Dedifferentiated amniotic fluid mesenchymal stem cell (primary cell): ENCODE results near the gene NOL11.
"Not testable (repeated sequence)": the region's sequence is repeated elsewhere in the genome, so short reads cannot be mapped to it uniquely, and the experiment has no call there.

Experiments used
- DNase-seq: peaks from one replicate; pipeline ENCODE4 v3.0.0-alpha.2; 2016; ENCODE audit errors: extremely low spot score

The NOL11 gene

DNA sequence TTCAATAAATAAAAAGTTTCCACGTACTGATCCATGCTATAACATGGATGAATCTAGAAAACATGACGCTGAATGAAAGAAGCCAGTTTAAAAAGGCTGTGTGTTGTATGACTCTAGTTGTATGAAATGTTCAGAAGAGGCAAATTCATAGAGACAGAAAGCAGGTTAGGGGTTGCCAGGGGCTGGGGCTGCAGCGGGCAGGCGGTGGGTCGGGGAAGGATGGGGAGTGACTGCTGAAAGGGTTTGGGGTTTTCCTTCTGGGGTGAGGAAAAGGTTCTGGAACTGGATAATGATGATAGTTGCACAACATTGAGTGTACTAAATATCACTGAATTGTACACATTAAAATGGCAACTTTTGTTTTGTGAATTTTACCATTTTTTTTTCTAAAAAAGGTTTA, 36.3 kb downstream of the NOL11 start:
- no peak for DNase-seq

DNA sequence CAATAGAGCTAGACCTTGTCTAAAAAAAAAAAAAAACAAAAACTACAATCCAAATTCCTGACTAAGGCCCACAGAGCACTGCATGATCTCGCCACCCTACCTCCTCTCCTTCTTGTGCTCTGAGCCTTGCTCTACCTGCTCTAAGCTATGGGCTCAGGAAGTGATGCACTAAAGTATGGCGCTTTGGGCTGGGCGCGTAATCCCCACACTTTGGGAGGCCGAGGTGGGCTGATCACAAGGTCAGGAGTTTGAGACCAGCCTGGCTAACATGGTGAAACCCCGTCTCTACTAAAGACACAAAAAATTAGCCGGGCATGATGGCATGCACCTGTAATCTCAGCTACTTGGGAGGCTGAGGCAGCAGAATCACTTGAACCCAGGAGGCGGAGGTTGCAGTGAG, 37.0 kb downstream of the NOL11 start:
- not testable (repeated sequence) for DNase-seq

DNA sequence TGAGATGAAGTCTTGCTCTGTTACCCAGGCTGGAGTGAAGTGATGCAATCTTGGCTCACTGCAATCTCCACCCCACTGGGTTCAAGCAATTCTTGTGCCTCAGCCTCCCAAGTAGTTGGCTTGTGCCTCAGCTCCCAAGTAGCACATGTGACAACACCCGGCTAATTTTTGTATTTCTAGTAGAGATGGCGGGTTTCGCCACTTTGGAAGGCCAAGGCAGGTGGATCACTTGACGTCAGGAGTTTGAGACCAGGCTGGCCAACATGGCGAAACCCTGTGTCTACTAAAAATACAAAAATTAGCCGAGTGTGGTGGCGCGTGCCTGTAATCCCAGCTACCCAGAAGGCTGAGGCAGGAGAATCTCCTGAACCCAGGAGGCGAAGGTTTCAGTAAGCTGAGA, 39.0 kb downstream of the NOL11 start:
- not testable (repeated sequence) for DNase-seq

DNA sequence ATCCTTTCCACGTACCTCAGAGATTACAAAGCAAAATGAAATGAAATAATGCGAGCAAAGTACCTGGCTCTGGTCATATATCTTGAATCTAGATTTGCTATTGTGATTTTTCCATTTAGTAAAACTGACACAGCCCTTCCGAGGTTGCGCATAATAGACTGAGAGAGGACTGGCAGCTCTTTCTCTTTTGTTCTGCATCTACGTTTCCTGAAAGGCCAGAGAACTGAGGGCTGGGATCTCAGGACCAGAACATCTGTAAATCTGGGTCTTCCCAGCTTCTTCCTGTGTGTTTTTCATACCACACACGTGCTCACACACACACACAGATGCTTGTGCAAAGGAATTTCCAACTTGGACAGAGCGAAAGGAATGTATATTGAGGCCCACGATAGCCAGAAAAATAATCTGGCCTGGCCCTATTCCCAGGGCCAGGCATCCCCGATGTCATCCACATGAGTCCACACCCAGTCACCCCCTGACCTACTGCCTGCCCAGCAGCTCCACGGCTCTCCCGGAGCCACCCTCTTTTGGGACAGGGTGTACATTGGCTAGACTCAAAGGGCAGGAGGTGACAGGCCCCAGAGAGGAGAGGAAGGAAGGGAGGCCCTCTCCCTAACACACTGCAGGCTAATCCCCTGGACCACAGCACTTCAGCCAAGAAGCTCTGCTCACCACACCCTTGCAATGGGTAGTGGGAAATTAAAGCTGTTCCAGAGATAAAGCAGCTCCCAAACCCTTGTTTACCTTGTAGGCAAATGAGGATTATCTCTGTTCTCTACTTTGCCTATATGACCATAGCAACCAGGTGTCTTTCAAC, 41.8 kb downstream of the NOL11 start:
- peak; percentile 36 for DNase-seq

DNA sequence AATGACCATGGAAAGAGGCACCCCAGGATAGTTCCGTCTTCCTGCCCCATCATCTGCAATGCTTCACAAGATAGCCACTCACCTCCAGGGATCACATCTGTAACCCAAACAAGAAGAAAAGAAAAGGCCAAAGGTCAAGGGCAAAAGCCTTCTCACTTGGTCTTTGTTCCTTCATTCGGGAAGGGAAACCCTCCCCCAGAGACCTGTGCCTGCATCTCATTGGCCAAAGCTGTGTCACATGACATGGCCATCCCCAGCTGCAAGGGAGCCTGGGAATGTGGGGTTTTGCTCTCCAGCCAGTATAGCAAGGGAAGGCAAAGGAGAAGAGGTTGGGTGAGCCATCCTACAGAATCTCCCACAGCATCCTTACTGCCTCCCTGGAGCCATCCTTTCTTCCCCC, 47.9 kb downstream of the NOL11 start:
- DNase-seq: no peak

DNA sequence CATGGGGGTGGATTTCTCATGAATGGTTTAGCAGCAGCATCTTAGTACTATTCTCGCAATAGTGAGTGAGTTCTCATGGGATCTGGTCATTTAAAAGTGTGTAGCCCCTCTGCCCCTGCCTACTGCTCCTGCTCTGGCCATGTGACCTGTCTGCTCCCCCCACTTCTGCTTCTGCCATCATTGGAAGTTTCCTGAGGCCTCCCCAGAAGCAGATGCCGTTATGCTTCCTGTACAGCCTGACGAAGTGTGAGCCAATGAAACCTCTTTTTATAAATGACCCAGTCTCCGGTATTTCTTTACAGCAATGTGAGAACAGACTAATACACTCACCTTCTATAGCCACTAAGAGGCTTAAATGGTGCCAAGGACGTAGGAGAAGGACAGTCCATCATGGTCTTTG, 51.5 kb downstream of the NOL11 start:
- no peak for DNase-seq

DNA sequence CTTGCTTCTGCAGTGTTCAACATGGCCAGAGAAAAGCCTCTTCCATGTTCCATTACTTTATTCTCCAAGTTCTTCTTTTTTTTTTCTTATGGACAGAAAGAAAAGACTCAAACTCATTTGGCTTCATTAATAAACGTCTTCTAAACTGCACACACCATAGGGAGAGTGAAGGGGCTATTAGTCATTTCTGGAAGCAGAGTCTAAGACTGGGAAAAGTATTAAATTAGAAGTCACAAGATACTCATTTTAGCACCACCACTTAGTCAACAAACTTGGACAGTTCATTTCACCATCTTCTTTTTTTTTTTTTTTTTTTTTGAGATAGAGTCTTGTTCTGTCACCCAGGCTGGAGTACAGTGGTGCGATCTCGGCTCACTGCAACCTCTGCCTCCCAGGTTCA, 52.8 kb downstream of the NOL11 start:
- no peak for DNase-seq

DNA sequence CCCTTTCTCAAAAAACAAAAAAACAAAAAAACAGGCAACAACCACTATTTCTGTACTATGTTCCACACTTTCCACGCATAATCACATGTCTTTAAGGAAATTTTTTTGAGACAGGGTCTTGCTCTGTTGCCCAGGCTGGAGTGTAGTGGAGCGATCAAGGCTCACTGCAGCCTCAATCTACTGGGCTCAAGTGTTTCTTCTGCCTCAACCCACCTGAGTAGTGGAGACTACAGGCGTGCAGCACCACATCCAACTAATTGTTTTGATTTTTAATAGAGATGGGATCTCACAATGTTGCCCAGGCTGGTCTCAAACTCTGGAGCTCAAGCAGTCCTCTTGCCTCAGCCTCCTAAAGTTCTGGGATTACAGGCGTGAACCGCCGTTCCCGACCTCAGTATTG, 54.9 kb downstream of the NOL11 start:
- no peak for DNase-seq

DNA sequence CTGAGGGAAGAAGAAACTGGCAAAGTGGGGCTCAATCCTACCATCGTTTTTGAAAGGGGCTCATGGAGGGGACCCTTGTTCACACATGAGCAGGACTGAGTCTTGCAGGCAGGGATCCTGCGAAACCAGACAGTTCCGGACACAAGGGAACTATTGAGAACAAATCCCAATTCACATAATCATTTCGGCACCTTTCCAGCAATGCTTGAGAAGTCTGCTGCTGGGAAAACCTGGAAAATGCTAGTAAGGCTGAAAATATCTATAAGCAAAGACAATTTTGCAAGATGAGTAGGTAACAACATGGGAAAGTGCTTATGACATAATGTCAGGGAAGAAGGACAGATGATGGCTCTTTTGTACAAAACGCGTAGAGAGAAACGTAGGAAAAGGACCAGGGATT, 55.5 kb downstream of the NOL11 start:
- DNase-seq: no peak

DNA sequence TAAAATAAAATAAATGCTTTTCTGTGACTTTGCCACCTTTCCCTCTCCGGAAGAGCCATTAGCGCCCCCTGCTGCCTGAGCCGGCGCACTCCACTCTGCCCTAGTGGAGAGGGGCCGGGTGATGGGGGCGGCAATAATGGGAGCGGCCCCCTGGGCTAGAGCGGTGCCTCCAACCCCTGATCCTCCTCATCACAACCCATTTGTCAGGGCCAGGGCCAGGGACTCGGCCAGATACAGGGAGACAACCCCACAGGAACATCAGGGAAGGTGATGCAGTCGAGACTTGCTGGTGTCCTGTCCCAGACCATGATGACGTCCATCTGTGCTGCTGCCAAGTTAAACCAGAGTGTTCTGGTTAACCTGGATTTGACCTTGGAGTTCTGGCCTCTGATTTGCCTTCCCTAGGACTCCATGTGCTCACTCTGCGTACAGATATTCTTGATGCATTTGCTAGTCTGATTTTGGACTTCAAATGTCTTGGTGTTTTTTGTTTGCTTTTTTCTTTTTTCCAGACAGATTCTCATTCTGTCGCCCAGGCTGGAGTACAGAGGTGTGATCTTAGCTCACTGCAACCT, 61.4 kb downstream of the NOL11 start:
- no peak for DNase-seq

DNA sequence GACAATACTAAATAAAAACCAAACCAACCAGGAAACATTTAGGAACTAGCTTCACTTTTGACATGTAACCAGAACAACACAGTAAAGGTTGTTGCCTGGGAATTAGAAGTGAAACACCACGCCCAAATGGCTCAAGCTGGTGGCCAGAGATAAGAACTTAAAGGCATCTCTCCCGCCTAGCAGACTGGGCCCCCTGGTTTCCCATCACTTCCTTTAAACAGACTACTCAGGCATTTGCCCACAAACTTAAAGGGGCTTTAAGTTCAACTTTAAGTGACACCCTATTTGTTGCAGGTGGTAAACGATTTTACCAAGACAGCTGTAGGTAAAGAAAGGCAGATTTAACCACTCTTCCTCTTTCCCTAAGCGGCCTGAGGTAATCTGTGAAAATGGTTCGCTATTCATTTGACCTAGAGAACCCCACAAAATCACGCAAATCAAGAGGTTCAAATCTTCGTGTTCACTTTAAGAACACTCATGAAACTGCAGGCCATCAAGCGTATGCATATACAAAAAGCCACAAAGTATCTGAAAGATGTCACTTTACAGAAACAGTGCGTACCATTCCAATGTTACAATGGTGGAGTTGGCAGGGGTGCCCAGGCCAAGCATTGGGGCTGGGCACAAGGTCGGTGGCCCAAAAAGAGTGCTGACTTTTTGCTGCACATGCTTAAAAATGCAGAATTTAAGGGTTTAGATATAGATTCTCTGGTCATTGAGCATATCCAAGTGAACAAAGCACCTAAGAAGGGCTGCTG, 66.8 kb downstream of the NOL11 start:
- no peak for DNase-seq

DNA sequence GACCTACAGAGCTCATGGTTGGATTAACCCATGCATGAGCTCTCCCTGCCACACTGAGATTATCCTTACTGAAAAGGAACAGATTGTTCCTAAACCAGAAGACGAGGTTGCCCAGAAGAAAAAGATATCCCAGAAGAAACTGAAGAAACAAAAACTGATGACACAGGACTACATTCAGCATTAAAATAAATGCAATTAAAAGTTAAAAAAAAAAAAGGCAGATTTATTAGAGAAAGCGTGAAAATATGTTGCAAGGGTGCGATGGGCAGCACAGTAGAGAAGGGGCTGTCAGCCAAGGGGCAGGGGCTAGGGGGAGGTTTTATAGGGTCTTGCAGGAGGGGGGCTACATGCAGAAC, 67.4 kb downstream of the NOL11 start:
- DNase-seq: no peak

DNA sequence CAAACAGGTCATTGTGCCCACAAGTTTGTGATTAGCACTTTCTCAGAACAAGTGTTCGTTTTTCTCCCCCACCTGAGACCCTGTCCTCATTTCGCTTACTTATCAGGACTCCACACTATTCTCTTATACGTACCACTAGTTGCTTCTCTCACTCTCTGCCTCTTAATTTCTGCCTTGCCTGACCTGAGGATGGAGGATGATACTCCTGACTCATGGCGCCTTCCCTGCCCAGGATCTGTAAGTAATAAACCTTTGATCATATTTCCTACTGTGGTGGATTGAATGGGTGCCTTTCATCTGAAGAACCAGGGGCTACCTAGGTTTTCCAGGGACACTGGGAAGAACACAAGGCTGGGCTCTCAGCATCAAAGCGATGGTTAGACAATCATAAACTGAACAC, 67.8 kb downstream of the NOL11 start:
- no peak for DNase-seq
